ENCODE results near the gene OLA1. TPM values are rescaled to one million over a fixed set of nuclear protein-coding genes. Genes with fewer than 3 reads are reported as not detected.

Gene OLA1
- total and polyA plus RNA-seq, 7 donors, result 51.5 to 99.6 (median 67.6) TPM

- Histone ChIP-seq H3K9me3 (peaks cover 0 to 4% (median 2%) of the 10 kb centered on the region in 4 donors), H3K27me3 (no peaks in the 10 kb centered on the region), H3K27ac (no peak overlapping the region), H3K4me3 (no peak overlapping the region), H3K4me1 (no peaks in the 10 kb centered on the region), H3K36me3 (no peaks in the 10 kb centered on the region)
- intact Hi-C loops (cut with DNase I), result no loop called here
- TF ChIP-seq POLR2AphosphoS5 (IDR thresholded peaks at IDR 0.05) (no peak), EP300 (IDR thresholded peaks at IDR 0.05) (no peak), POLR2A (IDR thresholded peaks at IDR 0.05) (no peak), CTCF (IDR thresholded peaks at IDR 0.05) (no peak)
- 91 to 95% methylated on average over 2 of the region's 2 CpGs for WGBS, 2 donors
- DNase-seq, result no peak
These were observed 73.6 kb downstream of the OLA1 start for GRCh38 chr2:174174741-174175140.

GRCh38 chr2:174172802-174173355 lies 75.5 kb downstream of the OLA1 start:
- H3K27me3 ChIP-seq, result no peaks in the 10 kb centered on the region
- H3K27ac ChIP-seq, result no peak overlapping the region
- peaks cover 0 to 4% (median 0%) of the 10 kb centered on the region in 4 donors for H3K36me3 ChIP-seq
- TF ChIP-seq EP300 (IDR thresholded peaks at IDR 0.05) (no peak), POLR2AphosphoS5 (IDR thresholded peaks at IDR 0.05) (no peak)
- DNase-seq, result no peak
- peaks cover 0 to 8% (median 6%) of the 10 kb centered on the region in 4 donors for H3K9me3 ChIP-seq
- no peaks in the 10 kb centered on the region for H3K4me1 ChIP-seq
- H3K4me3 ChIP-seq, result no peak overlapping the region
- intact Hi-C loops (cut with DNase I), result no loop called here
- 94 to 99% methylated on average over 5 of the region's 5 CpGs for WGBS, 2 donors

- no peak overlapping the region for H3K4me3 ChIP-seq
- no peak for DNase-seq
- intact Hi-C loops (cut with DNase I), result no loop called here
- TF ChIP-seq POLR2A (IDR thresholded peaks at IDR 0.05) (no peak), CTCF (IDR thresholded peaks at IDR 0.05) (no peak), EP300 (IDR thresholded peaks at IDR 0.05) (no peak), POLR2AphosphoS5 (IDR thresholded peaks at IDR 0.05) (no peak)
- no peaks in the 10 kb centered on the region for H3K4me1 ChIP-seq
- 97 to 98% methylated on average over 23 of the region's 23 CpGs for WGBS, 2 donors
- H3K27ac ChIP-seq, result no peak overlapping the region
- H3K9me3 ChIP-seq, result peaks cover 0 to 8% (median 6%) of the 10 kb centered on the region in 4 donors
- H3K36me3 ChIP-seq, result peaks cover 0 to 4% (median 0%) of the 10 kb centered on the region in 4 donors
- no peaks in the 10 kb centered on the region for H3K27me3 ChIP-seq
These were observed 76.5 kb downstream of the OLA1 start for GRCh38 chr2:174171686-174172445.

- peaks cover 0 to 4% (median 0%) of the 10 kb centered on the region in 4 donors for H3K36me3 ChIP-seq
- H3K27ac ChIP-seq, result no peak overlapping the region
- DNase-seq, result no peak
- peaks cover 0 to 8% (median 6%) of the 10 kb centered on the region in 4 donors for H3K9me3 ChIP-seq
- H3K4me1 ChIP-seq, result no peaks in the 10 kb centered on the region
- H3K27me3 ChIP-seq, result no peaks in the 10 kb centered on the region
- TF ChIP-seq POLR2A (IDR thresholded peaks at IDR 0.05) (no peak), EP300 (IDR thresholded peaks at IDR 0.05) (no peak), POLR2AphosphoS5 (IDR thresholded peaks at IDR 0.05) (no peak), CTCF (IDR thresholded peaks at IDR 0.05) (no peak)
- no peak overlapping the region for H3K4me3 ChIP-seq
- WGBS, 2 donors, result 98 to 100% methylated on average over 3 of the region's 3 CpGs
- intact Hi-C loops (cut with DNase I), result no loop called here
These were observed 79.0 kb downstream of the OLA1 start for GRCh38 chr2:174169372-174169771.

- Histone ChIP-seq H3K36me3 (peaks cover 0 to 4% (median 0%) of the 10 kb centered on the region in 4 donors), H3K4me1 (no peaks in the 10 kb centered on the region), H3K27ac (no peak overlapping the region), H3K9me3 (peaks cover 0 to 7% (median 4%) of the 10 kb centered on the region in 4 donors), H3K4me3 (no peak overlapping the region), H3K27me3 (no peaks in the 10 kb centered on the region)
- no peak for DNase-seq
- WGBS, 2 donors, result 96 to 99% methylated on average over 2 of the region's 2 CpGs
- no peak for TF ChIP-seq POLR2AphosphoS5 (IDR thresholded peaks at IDR 0.05)
- no peak for TF ChIP-seq POLR2A (IDR thresholded peaks at IDR 0.05)
- TF ChIP-seq EP300 (IDR thresholded peaks at IDR 0.05), result no peak
- no peak for TF ChIP-seq CTCF (IDR thresholded peaks at IDR 0.05)
- intact Hi-C loops (cut with DNase I), result no loop called here
These were observed 82.1 kb downstream of the OLA1 start for GRCh38 chr2:174166261-174166660.

Data from sigmoid colon (tissue), 7 donors.